ENCODE measurements around the gene PAK6.

GRCh38 chr15:40219801-40220200 lies 19.1 kb upstream of the PAK6 start:
- no peak for TF ChIP-seq POLR2A (IDR thresholded peaks at IDR 0.05)
- TF ChIP-seq CTCF (IDR thresholded peaks at IDR 0.05): no peak

Measured in heart left ventricle (tissue), 13 donors.